Tibial artery (tissue), 4 donors: ENCODE measurements around the gene JMJD7.

Source experiments
- DNase-seq, 2 donors: peaks; one replicate each; pipeline ENCODE4 v3.0.0-alpha.2; 2019
- H3K27ac ChIP-seq, 2 donors: fragments of 200-600 bp; sonication (generic) in 1 of 2; 1 replicate in 1 of 2; 2 replicates in 1 of 2; pipeline ENCODE4 v1.5.1; 2018 to 2019; ENCODE audit warnings: mild to moderate bottlenecking in 1 of 2
- H3K27me3 ChIP-seq, 2 donors: fragments of 200-600 bp; sonication (generic) in 1 of 2; one replicate each; pipeline versions ENCODE4 v1.5.1 to v1.6.0; 2016 to 2019
- H3K36me3 ChIP-seq, 3 donors: fragments of 200-600 bp; sonication (generic) in 2 of 3; one replicate each; pipeline ENCODE4 v1.5.1; 2016 to 2019; ENCODE audit warnings: mild to moderate bottlenecking in 2 of 3
- H3K4me1 ChIP-seq, 4 donors: fragments of 200-600 bp; sonication (generic) in 2 of 4; 1 replicate in 3 of 4; 2 replicates in 1 of 4; pipeline ENCODE4 v1.5.1; 2016 to 2019
- H3K4me3 ChIP-seq, 2 donors: fragments of 200-600 bp; sonication (generic) in 1 of 2; 1 replicate in 1 of 2; 2 replicates in 1 of 2; pipeline ENCODE4 v1.5.1; 2018 to 2019; ENCODE audit warnings: mild to moderate bottlenecking in 2 of 2
- H3K9me3 ChIP-seq, 3 donors: fragments of 200-600 bp; sonication (generic) in 1 of 3; one replicate each; pipeline ENCODE4 v1.5.1; 2016 to 2019
- CTCF ChIP-seq, 2 experiments: fragments of 200-600 bp in 1 of 2; fragments of 450-650 bp in 1 of 2; IDR thresholded peaks; one replicate each; pipeline ENCODE4 v1.5.1; 2017 to 2019; ENCODE audit warnings: antibody characterized with exemption in 2 of 2, mild to moderate bottlenecking in 1 of 2, moderate library complexity in 1 of 2
- intact Hi-C: fragments of 100-400 bp; cut with DNase I; formaldehyde crosslinking; loops from one replicate; pipeline ENCODE4 v1.15.0; 2023; ENCODE audit warnings: low total_unique reads

Gene JMJD7

GRCh38 chr15:41827880-41828806, at the start of gene JMJD7:
Gene JMJD7 (plus strand): TSS chr15:41828092. CDS start chr15:41828125, 33 bp downstream.
- DNase-seq = peak; percentile 93 to 95

GRCh38 chr15:41778521-41778920, 49.4 kb upstream of the JMJD7 start:
- intact Hi-C loops = loop anchor here (10.0 kb wide), 1 partner anchor 126 kb away; no protein-coding TSS in a partner anchor
- H3K4me3 ChIP-seq = no peak overlapping the region
- TF ChIP-seq CTCF (IDR thresholded peaks at IDR 0.05) = no peak

More at GRCh38 chr15:41827880-41828806, at the start of gene JMJD7:
- Histone ChIP-seq H3K36me3 (peaks cover 15 to 48% (median 31%) of the 10 kb centered on the region in 3 donors), H3K27me3 (no peaks in the 10 kb centered on the region), H3K9me3 (no peaks in the 10 kb centered on the region), H3K4me1 (peaks cover 5 to 36% (median 15%) of the 10 kb centered on the region in 4 donors), H3K27ac (peak within 1 kb of the TSS; percentile 70 to 78), H3K4me3 (peak within 1 kb of the TSS; percentile 61 to 62)
- intact Hi-C loops = loop anchor here (5.0 kb wide), 1 partner anchor 144 kb away; the partner anchor contains the start of gene EHD4
- TF ChIP-seq CTCF (IDR thresholded peaks at IDR 0.05) = peak in 1 of 2 experiments; percentile 10

GRCh38 chr15:41779662-41780157, 48.2 kb upstream of the JMJD7 start:
- intact Hi-C loops = loop anchor here (10.0 kb wide), 1 partner anchor 125 kb away; no protein-coding TSS in a partner anchor
- no peaks in the 10 kb centered on the region for H3K36me3 ChIP-seq
- H3K4me3 ChIP-seq = no peak overlapping the region
- no peak for TF ChIP-seq CTCF (IDR thresholded peaks at IDR 0.05)
- H3K4me1 ChIP-seq = peaks cover 0 to 50% (median 31%) of the 10 kb centered on the region in 4 donors
- no peaks in the 10 kb centered on the region for H3K27me3 ChIP-seq
- no peak overlapping the region for H3K27ac ChIP-seq
- no peaks in the 10 kb centered on the region for H3K9me3 ChIP-seq
- no peak for DNase-seq

More at GRCh38 chr15:41778521-41778920, 49.4 kb upstream of the JMJD7 start:
- no peak overlapping the region for H3K27ac ChIP-seq
- no peaks in the 10 kb centered on the region for H3K9me3 ChIP-seq
- no peak for DNase-seq
- no peaks in the 10 kb centered on the region for H3K36me3 ChIP-seq
- no peaks in the 10 kb centered on the region for H3K27me3 ChIP-seq
- H3K4me1 ChIP-seq = peaks cover 0 to 53% (median 34%) of the 10 kb centered on the region in 4 donors

- Histone ChIP-seq H3K4me1 (peaks cover 0 to 47% (median 28%) of the 10 kb centered on the region in 4 donors), H3K36me3 (no peaks in the 10 kb centered on the region), H3K27ac (no peak overlapping the region), H3K27me3 (no peaks in the 10 kb centered on the region), H3K9me3 (no peaks in the 10 kb centered on the region), H3K4me3 (no peak overlapping the region)
- DNase-seq = no peak
- TF ChIP-seq CTCF (IDR thresholded peaks at IDR 0.05) = no peak
- intact Hi-C loops = no loop called here
Measured at GRCh38 chr15:41780266-41780665, 47.6 kb upstream of the JMJD7 start.

- intact Hi-C loops = no loop called here
- H3K4me1 ChIP-seq = peaks cover 0 to 42% (median 23%) of the 10 kb centered on the region in 4 donors
- no peak for TF ChIP-seq CTCF (IDR thresholded peaks at IDR 0.05)
- H3K36me3 ChIP-seq = no peaks in the 10 kb centered on the region
- no peak overlapping the region for H3K4me3 ChIP-seq
- H3K27ac ChIP-seq = no peak overlapping the region
- DNase-seq = no peak
- H3K9me3 ChIP-seq = no peaks in the 10 kb centered on the region
- H3K27me3 ChIP-seq = no peaks in the 10 kb centered on the region
Measured at GRCh38 chr15:41780727-41781126, 47.2 kb upstream of the JMJD7 start.
